ENCODE results near the gene GGCX. TPM values are rescaled to one million over a fixed set of nuclear protein-coding genes. Genes with fewer than 3 reads are reported as not detected.

Gene GGCX
- total and polyA plus RNA-seq, 2 of the 13 experiments (the other 11 are each of a cell fraction or from before 2014, with no cell fraction given), result 72.5 to 103 TPM

DNA sequence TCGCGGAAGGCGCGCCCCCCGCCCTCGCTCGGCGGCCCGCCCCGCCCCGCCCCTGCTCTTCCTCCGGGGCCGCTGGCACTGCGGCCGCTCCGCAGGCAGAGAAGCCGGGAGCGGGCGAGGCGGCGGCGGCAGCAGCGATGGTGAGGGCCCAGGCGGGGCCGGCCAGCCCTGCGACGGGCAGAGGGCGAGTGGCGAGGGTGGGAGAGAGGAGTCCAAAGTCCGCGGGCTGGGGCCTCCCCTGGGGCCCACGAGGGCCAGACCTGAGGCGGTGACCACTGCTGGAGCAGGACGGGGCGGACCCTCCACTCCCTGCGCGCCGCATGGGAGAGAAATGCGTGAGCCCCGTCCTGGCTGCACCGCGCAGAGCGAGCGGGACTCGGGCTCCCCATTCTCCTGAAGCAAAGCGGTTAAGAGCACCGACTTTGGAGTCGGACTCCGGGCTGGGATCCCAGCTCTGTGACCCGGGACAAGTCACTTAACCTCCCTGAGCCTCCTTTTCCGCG is 23.1 kb upstream of the GGCX start, which contains the start of gene VAMP5 (continued):
- TF ChIP-seq, protein P1, sequence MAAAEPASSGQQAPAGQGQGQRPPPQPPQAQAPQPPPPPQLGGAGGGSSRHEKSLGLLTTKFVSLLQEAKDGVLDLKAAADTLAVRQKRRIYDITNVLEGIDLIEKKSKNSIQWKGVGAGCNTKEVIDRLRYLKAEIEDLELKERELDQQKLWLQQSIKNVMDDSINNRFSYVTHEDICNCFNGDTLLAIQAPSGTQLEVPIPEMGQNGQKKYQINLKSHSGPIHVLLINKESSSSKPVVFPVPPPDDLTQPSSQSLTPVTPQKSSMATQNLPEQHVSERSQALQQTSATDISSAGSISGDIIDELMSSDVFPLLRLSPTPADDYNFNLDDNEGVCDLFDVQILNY (CRISPR knock-in tag; conservative IDR thresholded peaks at IDR 0.05), result 0 out of 2 replicates have a peak, but pooled peaks have one; percentile 63
- TF ChIP-seq, protein P2, sequence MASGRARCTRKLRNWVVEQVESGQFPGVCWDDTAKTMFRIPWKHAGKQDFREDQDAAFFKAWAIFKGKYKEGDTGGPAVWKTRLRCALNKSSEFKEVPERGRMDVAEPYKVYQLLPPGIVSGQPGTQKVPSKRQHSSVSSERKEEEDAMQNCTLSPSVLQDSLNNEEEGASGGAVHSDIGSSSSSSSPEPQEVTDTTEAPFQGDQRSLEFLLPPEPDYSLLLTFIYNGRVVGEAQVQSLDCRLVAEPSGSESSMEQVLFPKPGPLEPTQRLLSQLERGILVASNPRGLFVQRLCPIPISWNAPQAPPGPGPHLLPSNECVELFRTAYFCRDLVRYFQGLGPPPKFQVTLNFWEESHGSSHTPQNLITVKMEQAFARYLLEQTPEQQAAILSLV (CRISPR knock-in tag; IDR thresholded peaks at IDR 0.05; ENCODE audit: borderline replicate concordance), result 0 out of 2 replicates have a peak, but pooled peaks have one; percentile 66
- TF ChIP-seq MXD4 (CRISPR knock-in tag; IDR thresholded peaks at IDR 0.05) (peak; percentile 89), ZNF562 (CRISPR knock-in tag; IDR thresholded peaks at IDR 0.05; ENCODE audit: borderline replicate concordance) (no peak), KMT2B (CRISPR knock-in tag; IDR thresholded peaks at IDR 0.05) (no peak; the same call in 1 of the 2 replicates), EEA1 (CRISPR knock-in tag; IDR thresholded peaks at IDR 0.05; ENCODE audit: borderline replicate concordance) (peak; percentile 75), ZNF552 (CRISPR knock-in tag; IDR thresholded peaks at IDR 0.05; ENCODE audit: borderline replicate concordance) (0 out of 2 replicates have a peak, but pooled peaks have one; percentile 33), ZMYM4 (CRISPR knock-in tag; IDR thresholded peaks at IDR 0.05) (peak; percentile 59), GATA4 (IDR thresholded peaks at IDR 0.05; ENCODE audit: borderline replicate concordance, low read depth) (peak; percentile 61; the same call in 1 of the 2 replicates), PAF1 (CRISPR knock-in tag; IDR thresholded peaks at IDR 0.05) (0 out of 2 replicates have a peak, but pooled peaks have one; percentile 70), NFE2 (CRISPR knock-in tag; IDR thresholded peaks at IDR 0.05) (peak; percentile 36; the same call in 1 of the 2 replicates), MIER2 (CRISPR knock-in tag; IDR thresholded peaks at IDR 0.05) (no peak), SMYD3 (CRISPR knock-in tag; IDR thresholded peaks at IDR 0.05) (no peak), ZBTB20 (CRISPR knock-in tag; IDR thresholded peaks at IDR 0.05; ENCODE audit: borderline replicate concordance, low read depth) (0 out of 2 replicates have a peak, but pooled peaks have one; percentile 37), TBL1XR1 (IDR thresholded peaks at IDR 0.05; ENCODE audit: borderline replicate concordance, low read length, partially characterized antibody) (no peak), ASH2L (IDR thresholded peaks at IDR 0.05; ENCODE audit: insufficient read length, low read depth, low read length) (peak; percentile 97), SIX1 (CRISPR knock-in tag; IDR thresholded peaks at IDR 0.05; ENCODE audit: borderline replicate concordance) (peak; percentile 13; the same call in 1 of the 2 replicates), ZNF329 (CRISPR knock-in tag; IDR thresholded peaks at IDR 0.05; ENCODE audit: low read depth) (peak; percentile 55; the same call in 1 of the 2 replicates)
- TF ChIP-seq, protein P3, sequence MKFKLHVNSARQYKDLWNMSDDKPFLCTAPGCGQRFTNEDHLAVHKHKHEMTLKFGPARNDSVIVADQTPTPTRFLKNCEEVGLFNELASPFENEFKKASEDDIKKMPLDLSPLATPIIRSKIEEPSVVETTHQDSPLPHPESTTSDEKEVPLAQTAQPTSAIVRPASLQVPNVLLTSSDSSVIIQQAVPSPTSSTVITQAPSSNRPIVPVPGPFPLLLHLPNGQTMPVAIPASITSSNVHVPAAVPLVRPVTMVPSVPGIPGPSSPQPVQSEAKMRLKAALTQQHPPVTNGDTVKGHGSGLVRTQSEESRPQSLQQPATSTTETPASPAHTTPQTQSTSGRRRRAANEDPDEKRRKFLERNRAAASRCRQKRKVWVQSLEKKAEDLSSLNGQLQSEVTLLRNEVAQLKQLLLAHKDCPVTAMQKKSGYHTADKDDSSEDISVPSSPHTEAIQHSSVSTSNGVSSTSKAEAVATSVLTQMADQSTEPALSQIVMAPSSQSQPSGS (CRISPR knock-in tag; IDR thresholded peaks at IDR 0.05), result no peak; the same call in none of the 2 replicates
- TF ChIP-seq, protein P4, sequence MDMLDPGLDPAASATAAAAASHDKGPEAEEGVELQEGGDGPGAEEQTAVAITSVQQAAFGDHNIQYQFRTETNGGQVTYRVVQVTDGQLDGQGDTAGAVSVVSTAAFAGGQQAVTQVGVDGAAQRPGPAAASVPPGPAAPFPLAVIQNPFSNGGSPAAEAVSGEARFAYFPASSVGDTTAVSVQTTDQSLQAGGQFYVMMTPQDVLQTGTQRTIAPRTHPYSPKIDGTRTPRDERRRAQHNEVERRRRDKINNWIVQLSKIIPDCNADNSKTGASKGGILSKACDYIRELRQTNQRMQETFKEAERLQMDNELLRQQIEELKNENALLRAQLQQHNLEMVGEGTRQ (IDR thresholded peaks at IDR 0.05; ENCODE audit: low read depth, low read length), result no peak; the same call in 1 of the 2 replicates
- TF ChIP-seq, protein P4 (CRISPR knock-in tag; IDR thresholded peaks at IDR 0.05; ENCODE audit: borderline replicate concordance), result no peak; the same call in 1 of the 2 replicates
- TF ChIP-seq, protein P5, sequence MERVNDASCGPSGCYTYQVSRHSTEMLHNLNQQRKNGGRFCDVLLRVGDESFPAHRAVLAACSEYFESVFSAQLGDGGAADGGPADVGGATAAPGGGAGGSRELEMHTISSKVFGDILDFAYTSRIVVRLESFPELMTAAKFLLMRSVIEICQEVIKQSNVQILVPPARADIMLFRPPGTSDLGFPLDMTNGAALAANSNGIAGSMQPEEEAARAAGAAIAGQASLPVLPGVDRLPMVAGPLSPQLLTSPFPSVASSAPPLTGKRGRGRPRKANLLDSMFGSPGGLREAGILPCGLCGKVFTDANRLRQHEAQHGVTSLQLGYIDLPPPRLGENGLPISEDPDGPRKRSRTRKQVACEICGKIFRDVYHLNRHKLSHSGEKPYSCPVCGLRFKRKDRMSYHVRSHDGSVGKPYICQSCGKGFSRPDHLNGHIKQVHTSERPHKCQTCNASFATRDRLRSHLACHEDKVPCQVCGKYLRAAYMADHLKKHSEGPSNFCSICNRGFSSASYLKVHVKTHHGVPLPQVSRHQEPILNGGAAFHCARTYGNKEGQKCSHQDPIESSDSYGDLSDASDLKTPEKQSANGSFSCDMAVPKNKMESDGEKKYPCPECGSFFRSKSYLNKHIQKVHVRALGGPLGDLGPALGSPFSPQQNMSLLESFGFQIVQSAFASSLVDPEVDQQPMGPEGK (CRISPR knock-in tag; IDR thresholded peaks at IDR 0.05), result peak; percentile 91

All from HepG2 (cell line).